Stomach (tissue), 4 donors: ENCODE measurements around the gene MYO9B.

ENCODE experiments used
- CTCF ChIP-seq, 7 experiments: fragments of 450-650 bp in 4 of 7; fragments of 200-600 bp in 3 of 7; sonication (generic) in 3 of 7; IDR thresholded peaks; one replicate each; pipeline ENCODE4 v1.5.1; 2016 to 2019; ENCODE audit warnings: antibody characterized with exemption in 7 of 7, control low read depth in 2 of 7, mild to moderate bottlenecking in 1 of 7
- EP300 ChIP-seq: sonication (generic); formaldehyde crosslinking; IDR thresholded peaks from one replicate; pipeline ENCODE4 v1.6.1; 2017; ENCODE audit warnings: antibody characterized with exemption
- POLR2A ChIP-seq, 4 donors: fragments of 450-650 bp; IDR thresholded peaks; one replicate each; pipeline ENCODE4 v1.6.1; 2016; ENCODE audit warnings: antibody characterized with exemption in 4 of 4, control low read depth in 2 of 4, mild to moderate bottlenecking in 1 of 4, moderate library complexity in 1 of 4
- POLR2AphosphoS5 ChIP-seq, 3 donors: sonication (generic); formaldehyde crosslinking; IDR thresholded peaks; one replicate each; pipeline ENCODE4 v1.6.1; 2016; ENCODE audit warnings: antibody characterized with exemption in 3 of 3

GRCh38 chr19:17026706-17027534 is 48.7 kb upstream of the MYO9B start, which contains the start of gene CPAMD8:
- TF ChIP-seq EP300, result no peak
- no peak for TF ChIP-seq CTCF (IDR thresholded peaks at IDR 0.05)
- no peak for TF ChIP-seq POLR2AphosphoS5 (IDR thresholded peaks at IDR 0.05)
- no peak for TF ChIP-seq POLR2A (IDR thresholded peaks at IDR 0.05)
